Aortic smooth muscle cell (primary cell): ENCODE results near the gene EPC1. TPM values are rescaled to one million over a fixed set of nuclear protein-coding genes. Genes with fewer than 3 reads are reported as not detected.

Experiments
- total RNA-seq: library from RNA; depleted of rRNA; stranded (reverse); fragments of >200 nt; gene quantifications from 2 replicates; pipeline ENCODE4 v1.2.3, GENCODE V29; 2014

EPC1 gene, protein sequence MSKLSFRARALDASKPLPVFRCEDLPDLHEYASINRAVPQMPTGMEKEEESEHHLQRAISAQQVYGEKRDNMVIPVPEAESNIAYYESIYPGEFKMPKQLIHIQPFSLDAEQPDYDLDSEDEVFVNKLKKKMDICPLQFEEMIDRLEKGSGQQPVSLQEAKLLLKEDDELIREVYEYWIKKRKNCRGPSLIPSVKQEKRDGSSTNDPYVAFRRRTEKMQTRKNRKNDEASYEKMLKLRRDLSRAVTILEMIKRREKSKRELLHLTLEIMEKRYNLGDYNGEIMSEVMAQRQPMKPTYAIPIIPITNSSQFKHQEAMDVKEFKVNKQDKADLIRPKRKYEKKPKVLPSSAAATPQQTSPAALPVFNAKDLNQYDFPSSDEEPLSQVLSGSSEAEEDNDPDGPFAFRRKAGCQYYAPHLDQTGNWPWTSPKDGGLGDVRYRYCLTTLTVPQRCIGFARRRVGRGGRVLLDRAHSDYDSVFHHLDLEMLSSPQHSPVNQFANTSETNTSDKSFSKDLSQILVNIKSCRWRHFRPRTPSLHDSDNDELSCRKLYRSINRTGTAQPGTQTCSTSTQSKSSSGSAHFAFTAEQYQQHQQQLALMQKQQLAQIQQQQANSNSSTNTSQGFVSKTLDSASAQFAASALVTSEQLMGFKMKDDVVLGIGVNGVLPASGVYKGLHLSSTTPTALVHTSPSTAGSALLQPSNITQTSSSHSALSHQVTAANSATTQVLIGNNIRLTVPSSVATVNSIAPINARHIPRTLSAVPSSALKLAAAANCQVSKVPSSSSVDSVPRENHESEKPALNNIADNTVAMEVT
- 21.9 and 29.6 TPM in 2 replicates for total RNA-seq

GRCh38 chr10:32346551-32347362 lies at the start of gene EPC1:
EPC1 (minus strand) TSS chr10:32347158; CDS start chr10:32346915, 243 bp downstream.

Other genes starting within 250 kb of the EPC1 start
- gene CCDC7, start 99.0 kb upstream of the EPC1 start, total RNA-seq = 12.4 and 16.8 TPM in 2 replicates